HK-2 (cell line): ENCODE measurements around the gene PROSER2.
"Not testable (repeated sequence)": the region's sequence is repeated elsewhere in the genome, so short reads cannot be mapped to it uniquely, and the experiment has no call there.

Experiments used
- DNase-seq: peaks from one replicate; pipeline ENCODE4 v3.0.0-alpha.2; 2018; ENCODE audit not compliant: unreplicated experiment

The PROSER2 gene

DNA sequence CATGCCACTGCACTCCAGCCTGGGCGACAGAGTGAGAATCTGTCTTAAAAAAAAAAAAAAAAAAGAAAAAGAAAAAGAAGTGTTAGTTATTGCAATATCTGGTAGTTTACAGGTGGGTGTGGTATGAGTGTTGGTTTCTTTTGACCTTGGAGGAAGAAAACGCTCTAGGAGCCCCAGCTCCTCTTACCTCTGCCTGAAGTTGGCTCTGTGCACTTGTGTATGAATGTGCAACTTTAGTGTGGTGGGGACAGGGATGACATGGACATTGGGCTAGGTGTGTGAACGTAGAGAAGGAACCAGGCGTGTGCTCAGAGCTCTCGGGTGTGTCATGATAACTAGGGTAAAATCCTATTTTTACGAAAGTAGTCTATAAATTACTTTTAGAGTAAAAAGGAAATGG is 11.9 kb downstream of the PROSER2 start:
- DNase-seq = no peak

DNA sequence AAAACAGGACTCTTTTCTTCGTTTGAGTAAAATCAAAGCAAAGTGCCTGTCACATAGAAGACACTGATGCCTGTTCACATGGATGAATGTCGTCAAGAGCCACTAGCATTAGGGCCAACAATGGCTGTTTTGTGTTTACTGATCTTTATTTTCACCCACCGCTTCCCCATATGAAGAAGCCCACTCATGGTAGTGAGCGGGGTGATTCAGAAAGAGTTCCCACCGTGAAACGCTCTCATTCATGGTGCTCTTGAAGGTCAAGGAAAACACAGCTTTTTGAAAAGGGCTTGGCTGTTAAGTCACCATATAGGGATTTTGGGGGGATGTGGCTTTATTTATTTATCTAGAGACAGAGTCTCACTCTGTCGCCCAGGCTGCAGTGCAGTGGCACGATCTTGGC is 12.5 kb downstream of the PROSER2 start:
- DNase-seq = no peak

DNA sequence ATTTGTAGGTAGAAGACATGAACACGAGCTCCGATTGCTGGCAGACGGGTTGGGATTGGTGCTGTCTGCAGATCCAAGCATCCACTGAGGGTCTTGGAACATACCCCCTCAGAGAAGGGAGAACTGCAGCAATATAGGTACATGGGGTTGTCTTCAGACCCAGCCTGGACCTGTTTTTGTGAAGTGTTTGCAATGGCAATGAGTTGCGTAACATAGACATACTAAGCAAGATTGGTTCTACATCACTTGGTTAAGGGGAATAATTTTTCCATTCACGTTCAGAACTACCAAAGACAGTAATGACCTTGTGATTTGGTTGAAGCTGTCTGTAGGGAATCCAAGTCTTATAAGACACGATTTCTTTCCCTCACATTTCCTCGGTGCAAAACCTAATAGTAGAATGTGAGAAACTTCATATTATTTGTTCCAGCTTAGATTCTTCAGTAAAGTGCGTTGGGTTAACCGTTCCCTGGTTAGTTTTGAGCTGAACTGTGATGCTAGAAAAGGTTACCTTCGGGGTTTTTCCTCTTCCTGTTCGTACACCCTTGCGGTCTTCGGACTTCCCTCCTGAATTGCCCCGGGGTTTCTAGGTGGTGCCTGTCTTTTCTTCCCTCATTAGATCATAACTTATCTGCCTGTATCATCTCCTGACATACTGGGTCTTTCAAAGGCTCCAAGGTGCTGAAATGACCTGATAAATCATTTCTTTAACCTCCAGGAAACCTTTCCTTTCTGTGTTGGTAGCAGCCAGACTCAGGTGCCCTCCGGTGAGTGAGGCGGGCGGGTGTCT is 14.4 kb downstream of the PROSER2 start:
- DNase-seq = no peak

DNA sequence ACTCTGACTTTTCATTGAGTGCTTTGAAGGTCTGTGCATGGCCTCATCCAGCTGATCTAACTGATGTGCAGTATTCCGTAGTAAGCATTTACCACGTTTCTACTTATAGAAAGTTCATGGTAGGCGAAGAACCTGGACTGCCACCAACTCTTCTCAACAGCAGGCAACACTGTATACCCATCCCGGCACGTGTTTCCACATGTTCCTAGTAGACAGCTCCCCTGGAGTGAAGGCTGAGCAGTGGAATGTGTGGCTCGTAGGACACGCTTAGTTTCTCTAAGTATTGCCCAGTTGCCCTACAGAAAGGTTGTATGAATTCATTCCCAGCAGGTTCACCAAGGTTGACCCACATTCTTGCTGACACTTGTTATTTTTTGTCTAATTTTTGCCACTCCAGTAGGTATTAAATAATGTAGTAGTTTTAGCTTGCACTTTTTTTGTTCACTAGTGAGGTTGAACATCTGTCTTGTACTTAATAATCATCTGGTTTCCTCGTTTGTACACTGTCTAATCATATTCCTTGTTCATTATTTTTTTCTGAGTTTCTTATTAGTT is 15.2 kb downstream of the PROSER2 start:
- DNase-seq = no peak

DNA sequence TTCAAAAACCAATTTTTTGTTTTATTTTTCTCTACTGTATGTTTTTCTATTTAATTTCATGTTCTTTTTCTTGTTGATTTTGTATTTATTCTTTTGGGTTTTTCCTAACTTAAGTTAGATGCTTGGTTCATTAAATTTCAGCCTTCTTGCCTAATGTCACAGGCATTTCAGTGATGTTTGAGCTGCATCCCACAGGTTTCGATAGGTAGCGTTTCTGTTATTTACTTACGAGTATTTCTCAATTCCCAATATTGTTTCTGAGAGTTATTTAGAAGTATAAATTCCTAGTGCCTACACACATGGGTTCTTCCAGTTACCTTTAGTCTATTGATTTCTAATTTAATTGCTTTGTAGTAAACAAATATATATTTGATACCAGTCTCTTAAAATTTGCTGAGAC is 18.2 kb downstream of the PROSER2 start:
- no peak for DNase-seq

DNA sequence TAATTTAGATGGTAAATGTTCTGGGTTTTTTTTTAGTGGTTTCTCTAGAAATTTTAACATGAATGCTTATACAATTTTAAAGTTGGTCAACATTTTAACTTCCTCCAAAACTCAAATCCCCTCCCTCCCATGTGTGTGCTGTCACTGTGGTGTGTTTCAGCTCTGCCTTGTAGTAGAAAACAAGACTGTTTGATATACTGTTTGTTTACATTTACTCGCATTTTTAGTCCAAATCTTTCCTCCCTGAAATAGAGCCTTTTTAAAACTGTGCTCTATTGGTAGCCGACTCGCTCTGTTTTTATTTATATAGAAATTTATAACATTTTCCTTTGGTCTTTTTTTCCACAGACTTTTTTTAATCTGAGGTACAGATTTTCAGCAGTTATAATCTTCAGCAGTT is 19.3 kb downstream of the PROSER2 start:
- DNase-seq = no peak

DNA sequence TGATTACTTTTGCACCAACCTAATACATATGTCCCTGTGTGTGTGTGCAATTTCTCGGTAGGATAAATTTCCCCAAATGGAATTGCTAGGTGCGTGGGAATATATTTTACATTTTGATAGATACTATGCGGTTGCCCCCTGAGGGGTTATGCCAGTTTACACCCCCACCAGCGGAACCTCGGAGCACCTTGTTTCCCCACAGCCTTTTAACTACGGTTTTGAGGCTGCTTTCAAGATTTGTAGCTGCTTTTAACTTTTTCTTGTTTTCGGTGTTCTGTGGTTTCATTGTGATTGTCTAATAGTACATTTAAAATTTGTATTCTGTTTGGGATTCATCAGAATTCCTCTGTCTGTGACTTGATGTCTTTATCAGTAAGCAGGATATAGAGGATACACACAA is 22.0 kb downstream of the PROSER2 start:
- DNase-seq = no peak

DNA sequence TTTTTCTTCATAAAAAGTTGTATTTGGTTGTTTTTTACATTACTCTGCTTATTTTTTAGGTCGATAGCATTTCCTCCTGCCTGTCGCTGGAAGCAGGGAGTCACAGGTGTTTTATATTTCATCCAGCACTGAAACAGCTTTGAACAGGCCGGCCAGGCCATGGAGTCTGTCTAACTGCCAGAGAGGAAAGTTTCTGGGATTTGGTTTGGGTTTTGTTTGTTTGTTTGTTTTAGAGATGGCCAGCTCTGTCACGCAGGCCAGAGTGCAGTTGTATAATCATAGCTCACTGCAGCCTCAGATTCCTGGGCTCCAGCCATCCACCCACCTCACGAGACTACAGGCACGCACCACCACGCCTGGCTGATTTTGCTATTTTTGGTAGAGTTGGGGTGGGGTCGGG is 23.4 kb downstream of the PROSER2 start:
- DNase-seq = no peak

DNA sequence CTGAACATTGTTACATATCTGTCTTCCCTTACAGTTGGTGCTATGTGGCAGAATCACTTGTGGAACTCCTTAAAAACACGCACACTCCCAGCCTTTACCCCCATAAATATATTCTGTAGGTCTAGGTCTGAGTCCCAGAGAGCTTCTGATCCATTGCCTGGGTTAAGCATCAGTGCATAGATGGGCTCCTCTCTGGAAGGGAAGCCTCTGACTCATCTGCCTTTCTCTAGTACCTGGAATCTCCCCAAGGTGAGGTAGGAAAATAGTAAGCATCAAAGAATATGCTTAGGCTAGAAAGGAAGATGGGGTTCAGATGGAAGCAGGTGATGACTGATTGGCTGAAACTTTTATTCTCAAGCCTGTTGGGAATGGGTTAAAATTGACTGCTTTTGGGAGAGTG is 26.1 kb downstream of the PROSER2 start:
- DNase-seq = no peak

DNA sequence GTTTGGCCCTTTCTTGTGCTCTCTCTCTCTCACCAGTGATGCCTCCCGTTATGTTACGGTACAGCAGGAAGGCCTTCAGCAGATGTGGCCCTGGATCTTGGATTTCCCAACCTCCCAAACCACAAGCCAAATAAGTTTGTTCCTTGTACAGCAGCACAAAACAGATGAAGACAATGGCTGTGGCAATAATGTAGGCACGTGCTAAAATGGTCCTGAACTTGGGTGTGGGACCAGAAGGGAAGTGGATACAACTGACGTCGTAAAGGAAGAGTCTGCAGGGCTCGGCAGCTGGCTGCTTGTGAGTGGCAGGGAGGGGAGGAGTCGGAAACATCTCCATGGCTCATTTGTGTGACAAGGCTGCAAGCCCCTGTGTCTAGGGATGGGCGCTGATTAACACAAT is 26.8 kb downstream of the PROSER2 start:
- no peak for DNase-seq

DNA sequence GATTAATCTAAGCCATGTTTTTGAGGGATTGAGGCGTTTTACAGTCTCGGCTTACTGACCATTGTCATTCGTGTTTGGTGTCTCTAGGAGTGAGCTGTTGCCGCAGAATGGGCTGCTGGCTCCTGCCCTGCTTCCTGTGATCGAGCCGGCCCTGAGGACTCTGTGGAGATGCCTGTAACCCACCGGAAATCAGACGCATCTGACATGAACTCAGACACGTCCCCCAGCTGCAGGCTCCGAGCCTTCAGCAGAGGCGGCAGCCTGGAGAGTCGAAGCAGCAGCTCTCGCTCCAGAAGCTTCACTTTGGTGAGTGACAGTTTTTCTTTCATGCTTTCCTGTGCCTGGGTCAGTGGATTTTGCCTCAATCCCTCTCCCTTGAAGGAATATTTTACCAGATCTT is 28.8 kb downstream of the PROSER2 start:
- no peak for DNase-seq

DNA sequence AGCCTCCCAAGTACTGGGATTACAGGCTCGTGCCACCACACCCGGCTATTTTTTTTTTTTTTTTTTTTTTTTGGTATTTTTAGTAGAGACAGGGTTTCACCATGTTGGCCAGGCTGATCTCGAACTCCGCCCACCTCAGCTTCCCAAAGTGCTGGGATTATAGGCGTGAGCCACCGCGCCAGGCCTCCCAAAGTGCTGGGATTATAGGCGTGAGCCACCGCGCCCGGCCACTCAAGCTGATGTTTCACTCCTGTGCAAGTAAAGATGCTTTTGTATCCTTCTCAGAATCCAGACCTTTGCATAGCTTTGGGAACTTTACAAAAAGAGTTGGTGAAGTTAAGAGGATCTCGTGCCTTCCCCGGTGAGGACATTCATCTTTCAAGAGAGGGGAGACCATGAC is 29.5 kb downstream of the PROSER2 start:
- not testable (repeated sequence) for DNase-seq

DNA sequence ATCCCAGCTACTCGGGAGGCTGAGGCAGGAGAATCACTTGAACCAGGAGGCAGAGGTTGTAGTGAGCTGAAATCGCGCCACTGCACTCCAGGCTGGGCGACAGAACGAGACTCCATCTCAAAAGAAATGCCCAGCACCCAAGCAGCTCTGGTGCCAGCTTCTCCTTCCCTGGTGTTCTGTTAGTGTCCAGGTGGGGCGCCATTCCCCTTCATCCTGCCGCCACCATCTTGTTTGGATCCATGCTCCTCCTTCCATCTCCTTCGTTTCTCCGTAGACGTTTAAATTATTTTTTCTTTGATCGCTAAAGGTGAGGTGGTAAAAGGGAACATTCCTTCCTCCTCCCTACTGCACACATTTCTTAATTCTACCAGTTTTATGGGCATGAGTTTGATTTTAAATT is 30.3 kb downstream of the PROSER2 start:
- DNase-seq = no peak

DNA sequence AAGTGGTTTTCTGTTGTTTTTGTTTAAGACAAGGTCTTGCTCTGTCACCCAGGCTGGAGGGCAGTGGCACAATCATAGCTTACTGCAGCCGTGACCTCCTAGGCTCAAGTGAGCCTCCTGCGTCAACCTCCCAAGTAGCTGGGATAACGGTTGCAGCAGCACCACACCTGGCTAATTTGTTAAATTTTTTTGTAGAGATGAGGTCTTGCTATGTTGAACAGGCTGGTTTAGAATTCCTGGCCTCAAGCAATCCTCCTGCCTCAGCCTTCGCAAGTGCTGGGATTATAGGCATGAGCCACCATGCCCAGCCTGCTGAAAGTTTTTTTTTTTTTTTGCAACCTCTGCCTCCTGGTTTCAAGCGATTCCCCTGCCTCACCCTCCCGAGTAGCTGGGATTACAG is 31.1 kb downstream of the PROSER2 start:
- no peak for DNase-seq

DNA sequence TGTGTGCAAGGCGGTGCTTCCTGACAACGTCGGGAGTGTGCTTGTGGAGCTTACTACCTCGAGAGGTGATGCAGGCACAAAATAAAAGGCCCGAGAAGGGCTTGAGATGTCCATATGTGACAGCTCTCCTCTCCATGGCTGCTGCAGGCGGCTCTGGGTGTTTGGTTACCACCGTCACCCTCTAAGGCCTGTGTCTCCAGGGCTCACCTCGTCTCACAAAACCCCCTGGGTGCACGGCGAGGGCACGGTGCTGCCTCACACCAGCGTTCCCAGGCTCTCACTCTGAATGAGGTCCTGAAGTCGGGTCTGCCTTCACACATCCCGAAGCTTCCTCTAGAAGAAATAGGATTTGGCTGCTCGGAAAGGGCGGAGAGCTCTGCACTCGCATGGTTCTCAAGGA is 32.9 kb downstream of the PROSER2 start:
- no peak for DNase-seq

DNA sequence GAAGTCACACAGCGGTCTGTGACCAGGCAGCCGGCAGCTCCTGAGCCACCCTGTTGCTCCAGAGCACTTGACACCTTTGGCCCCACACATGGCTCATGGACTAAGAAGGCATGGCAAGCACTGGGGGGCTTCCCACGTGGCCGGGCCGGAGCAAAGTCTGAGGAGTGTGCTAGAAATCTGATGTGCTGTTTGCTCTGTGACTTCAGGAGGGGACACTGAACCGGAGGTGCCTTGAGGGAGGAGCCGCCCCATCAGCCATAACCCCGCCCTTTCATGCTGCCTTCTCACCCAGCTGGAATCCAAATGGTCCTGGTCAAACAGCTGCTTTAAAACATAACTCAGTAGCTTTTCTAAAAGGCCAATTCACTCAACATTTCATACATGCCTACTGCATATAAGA is 33.5 kb downstream of the PROSER2 start:
- no peak for DNase-seq

DNA sequence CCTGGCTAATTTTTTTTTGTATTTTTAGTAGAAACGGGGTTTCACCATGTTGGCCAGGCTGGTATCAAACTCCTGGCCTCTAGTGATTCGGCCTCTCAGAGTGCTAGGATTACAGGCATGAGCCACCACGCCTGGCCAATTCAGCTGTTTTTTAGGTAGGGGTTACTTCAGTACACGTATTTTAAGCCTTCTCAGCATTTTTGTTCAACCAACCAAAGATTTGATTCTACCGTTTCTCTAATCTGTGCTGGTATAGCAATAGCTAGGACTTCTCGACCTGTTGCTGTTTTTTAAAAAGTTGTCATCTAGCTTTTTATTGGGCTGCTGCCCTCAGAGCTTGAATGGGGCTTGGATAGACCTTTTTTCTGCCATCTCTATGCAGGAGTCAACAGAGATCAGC is 34.9 kb downstream of the PROSER2 start:
- DNase-seq = no peak

DNA sequence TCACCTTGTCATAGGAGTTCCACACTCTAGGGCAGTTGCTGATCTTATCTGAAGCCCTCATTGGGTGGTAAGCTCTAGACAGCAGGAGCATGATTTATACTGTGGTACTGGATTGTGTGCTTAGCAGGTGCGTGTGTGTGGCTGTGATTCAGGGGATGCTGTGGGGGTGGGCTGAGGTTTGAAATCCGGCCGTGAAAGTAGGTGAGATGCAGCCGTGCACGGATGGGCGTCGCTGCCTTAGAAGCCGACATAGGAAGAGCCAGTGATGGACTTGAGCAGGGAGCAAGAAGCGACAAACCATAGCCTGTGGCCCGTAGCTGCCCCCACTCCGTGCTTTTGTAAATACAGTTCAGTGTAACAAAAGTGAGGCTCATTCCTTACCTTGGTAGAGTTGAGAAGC is 38.2 kb downstream of the PROSER2 start:
- no peak for DNase-seq

DNA sequence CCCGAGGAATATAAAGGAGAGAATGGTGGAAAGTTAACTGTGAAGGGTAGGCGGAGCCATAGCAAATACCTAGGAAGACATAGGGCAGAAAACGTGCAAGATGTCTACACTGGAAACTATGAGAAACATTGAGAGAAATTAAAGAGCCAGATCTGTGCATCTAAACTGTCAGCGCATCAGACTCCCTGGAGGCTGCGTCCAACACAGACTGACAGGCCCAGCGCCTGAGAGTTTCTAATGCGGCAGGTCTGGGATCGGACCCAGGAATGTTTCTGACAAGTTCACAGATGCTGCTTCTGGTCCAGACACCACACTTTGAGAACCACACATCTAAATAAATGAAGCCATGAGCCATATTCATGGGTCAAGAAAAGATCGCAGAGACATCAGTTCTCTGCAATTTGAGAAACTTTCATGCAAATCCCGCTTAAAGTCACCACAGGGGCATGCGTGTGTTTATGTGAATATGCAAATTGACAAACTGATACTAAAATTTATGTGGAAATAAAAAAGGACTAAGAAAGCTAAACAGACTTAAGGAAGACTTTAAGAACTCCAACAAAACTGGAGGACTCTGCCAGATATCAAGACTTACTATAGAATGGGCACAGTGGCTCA is 38.8 kb downstream of the PROSER2 start:
- no peak for DNase-seq

DNA sequence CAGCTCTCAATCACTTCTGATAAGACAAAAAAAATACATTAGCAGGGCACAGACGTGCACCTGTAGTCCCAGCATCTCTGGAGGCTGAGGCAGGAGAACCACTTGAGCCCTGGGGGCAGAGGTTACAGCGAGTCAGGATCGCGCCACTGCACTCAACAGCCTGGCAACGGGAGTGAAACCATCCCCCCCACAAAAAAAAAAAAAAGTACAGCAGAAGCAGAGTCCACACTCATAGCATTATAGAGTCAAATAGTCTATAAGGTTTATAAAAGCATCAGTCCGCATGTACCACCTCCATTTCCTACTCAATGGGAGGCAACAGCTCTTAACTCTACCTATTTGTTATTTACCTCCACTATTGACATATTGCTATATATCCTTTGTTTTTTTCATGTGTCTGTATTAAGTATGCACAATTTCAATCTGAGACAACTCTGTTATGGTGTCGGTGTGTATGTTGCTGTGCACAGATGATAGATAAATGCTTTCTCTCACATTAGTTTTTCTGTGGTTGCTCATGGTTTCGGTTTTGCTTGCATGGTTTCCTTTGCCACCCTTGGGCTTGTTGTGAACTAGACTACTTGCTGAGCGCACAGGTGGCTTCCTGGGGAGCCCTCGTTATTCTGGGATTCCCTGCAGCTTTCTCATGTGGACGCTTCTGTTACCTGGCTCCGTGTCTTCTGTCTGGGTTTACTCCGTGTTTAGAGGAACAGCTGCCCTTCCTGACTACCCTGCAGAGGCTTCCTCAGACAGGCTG is 40.4 kb downstream of the PROSER2 start:
- no peak for DNase-seq

DNA sequence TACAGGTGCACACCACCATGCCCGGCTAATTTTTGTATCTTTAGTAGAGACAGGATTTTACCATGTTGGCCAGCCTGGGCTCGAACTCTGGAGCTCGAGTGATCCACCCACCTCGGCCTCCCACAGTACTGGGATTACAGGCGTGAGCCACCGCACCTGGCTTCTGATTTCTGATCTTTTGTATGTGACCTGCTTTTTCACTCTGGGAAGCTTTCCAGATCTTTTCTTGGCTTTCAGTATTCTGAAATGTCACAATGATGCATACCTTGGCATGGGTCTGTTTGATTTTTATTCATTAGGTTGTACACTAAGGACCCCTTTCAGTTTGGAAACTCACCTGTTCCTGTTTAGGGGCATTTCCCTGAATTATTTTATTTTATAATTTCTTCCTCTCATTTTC is 41.6 kb downstream of the PROSER2 start:
- DNase-seq = no peak

DNA sequence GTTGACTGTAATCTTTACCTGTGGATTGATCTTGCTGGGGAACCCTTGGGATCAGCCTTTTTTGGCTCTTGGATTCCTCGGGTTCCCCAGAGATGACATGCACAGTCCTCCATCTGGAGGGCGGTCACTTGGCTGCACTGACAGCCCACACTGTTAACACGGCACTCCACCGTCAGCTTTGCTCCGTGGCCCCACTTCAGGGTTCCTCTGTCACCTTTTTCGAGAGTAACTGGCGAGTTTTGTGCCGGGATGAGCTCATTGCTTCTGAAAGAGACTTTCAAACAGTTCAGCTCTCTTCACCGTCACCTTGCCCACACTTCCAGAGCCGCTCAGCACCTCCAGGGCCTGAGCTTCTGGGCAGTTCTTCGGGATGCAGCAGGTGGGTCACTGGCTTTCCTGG is 42.4 kb downstream of the PROSER2 start:
- DNase-seq = no peak
